ENCODE data around the gene RPL29. TPM values are rescaled to one million over a fixed set of nuclear protein-coding genes. Genes with fewer than 3 reads are reported as not detected.

The RPL29 gene
- total RNA-seq, 4 donors from 2014 or later, result 1,723 to 2,189 (median 1,972) TPM

DNA sequence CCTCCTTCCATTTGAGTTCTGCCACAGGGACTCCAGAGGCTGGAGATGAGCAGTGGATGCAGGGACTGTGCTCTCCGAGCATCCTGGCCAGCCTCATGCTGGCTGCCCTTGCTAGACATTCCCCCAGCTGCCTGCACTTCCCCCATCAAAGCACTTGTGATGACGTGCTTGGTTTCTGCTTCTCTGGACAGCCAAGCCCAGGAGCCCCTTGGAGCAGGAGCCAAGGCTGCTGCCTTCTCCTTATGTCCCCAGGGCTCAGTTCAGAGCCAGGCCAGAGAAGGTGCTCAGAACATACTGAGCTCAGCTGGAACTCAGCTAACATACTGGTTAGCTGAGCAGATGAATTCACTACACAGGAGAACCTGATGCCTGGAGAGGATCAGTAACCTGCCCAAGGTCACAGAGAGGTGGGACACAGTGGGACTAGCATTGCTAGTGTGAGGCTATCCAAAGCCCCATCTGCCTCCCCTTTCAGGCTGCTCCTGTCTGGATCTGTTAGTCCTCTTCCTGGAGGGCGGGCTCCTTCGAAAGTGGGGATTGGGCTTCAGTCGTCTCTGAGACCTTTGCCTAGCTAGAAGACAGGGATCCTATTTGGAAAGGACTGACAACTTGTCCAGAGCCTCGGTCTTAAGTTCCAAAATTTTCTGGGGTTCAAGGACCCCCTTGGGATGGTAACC, 32.7 kb downstream of the RPL29 start:
- ATAC-seq (ENCODE audit: low FRiP score), result no peak
- DNase-seq (ENCODE audit: low spot score), result no peak
- TF ChIP-seq, protein P1, sequence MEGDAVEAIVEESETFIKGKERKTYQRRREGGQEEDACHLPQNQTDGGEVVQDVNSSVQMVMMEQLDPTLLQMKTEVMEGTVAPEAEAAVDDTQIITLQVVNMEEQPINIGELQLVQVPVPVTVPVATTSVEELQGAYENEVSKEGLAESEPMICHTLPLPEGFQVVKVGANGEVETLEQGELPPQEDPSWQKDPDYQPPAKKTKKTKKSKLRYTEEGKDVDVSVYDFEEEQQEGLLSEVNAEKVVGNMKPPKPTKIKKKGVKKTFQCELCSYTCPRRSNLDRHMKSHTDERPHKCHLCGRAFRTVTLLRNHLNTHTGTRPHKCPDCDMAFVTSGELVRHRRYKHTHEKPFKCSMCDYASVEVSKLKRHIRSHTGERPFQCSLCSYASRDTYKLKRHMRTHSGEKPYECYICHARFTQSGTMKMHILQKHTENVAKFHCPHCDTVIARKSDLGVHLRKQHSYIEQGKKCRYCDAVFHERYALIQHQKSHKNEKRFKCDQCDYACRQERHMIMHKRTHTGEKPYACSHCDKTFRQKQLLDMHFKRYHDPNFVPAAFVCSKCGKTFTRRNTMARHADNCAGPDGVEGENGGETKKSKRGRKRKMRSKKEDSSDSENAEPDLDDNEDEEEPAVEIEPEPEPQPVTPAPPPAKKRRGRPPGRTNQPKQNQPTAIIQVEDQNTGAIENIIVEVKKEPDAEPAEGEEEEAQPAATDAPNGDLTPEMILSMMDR (IDR thresholded peaks at IDR 0.05), result no peak

DNA sequence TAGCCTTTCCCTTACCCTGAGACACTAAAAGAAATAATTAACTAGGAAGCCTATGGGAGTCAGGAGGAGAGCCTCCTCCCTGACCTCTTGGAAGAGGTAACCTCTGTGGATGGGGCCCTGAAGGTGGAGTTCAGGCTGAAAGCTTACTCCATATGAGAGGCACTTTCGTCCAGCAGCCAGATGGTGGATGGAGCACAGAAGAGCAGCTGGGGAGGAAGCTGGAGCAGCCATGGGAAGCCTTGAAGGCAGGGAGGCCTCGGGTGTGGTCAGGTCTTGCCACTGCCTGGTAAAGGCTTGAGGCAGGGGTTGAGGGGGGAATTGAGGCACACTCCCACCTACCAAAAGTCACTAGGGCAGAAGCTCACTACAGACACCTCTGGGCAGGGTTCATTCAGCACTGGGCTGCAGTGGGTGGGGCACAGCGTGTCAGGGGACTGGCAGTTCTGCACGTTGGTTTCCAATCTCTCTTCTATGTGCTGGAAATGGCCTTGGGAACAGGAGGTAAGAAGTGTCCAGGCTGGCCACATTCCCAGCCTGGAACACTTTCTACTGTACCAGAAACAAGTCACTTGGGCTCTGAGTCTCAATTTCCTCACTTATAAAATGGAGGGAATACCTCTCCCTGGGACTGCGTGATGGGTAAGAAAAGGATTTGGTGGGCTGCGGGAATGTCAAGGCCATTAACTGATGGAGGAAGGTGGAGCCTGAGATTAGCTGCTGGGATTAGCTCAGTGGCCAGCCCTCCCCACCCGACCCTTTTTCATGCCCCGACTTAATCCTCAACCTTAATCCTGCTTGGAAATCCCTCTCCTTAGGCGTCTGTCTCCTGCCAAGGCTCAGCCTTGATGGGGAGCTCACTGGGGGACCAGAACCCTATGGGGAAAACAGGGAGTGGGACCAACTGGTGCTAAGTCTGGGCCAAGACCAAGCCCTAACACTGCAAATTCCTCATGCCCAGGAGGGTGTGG, 33.8 kb downstream of the RPL29 start:
- ATAC-seq (ENCODE audit: low FRiP score), result no peak
- TF ChIP-seq, protein P1 (IDR thresholded peaks at IDR 0.05), result no peak
- DNase-seq (ENCODE audit: low spot score), result no peak

DNA sequence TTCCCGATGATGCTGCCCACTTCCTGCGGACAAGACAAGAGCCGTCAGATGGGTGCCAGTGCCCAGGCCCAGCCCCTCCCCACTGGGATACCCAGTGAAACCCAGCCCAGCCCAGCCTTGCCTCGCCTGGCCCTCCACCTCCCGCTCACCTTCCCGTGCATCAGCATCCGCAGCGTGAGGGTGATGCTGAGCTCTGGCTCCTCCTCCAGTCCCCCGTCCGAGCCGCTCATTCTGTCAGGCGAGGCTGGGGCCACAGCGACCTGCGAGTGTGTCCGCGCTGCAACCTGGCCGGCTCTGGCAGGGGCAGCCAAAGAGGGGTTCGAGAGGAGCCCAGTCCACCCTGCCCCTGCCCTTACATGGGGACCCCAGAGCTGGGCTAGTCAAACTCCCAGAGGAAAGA, 34.7 kb downstream of the RPL29 start:
- no peak for DNase-seq (ENCODE audit: low spot score)
- ATAC-seq (ENCODE audit: low FRiP score), result no peak
- TF ChIP-seq, protein P1 (IDR thresholded peaks at IDR 0.05), result no peak

DNA sequence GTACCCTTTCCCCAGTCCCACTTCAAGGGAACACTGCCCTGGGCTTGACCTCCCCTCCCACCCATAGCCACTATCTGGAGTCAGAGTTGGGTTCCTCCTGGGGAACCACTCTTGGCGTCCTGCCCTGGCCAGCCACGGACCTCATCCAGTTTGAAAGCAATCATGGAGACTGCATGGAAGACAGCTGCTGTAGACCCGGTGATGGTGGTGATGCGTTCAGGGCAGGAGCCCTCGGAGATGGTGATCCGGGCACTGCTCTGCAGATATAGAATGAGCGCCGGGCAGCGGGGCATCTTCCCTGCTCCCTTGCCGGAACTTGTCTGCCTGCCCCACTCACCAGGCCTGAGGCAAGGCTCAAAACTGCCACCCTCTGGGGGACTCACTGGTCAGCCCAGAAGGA, 35.3 kb downstream of the RPL29 start:
- TF ChIP-seq, protein P1 (IDR thresholded peaks at IDR 0.05), result no peak
- no peak for ATAC-seq (ENCODE audit: low FRiP score)
- DNase-seq (ENCODE audit: low spot score), result no peak

DNA sequence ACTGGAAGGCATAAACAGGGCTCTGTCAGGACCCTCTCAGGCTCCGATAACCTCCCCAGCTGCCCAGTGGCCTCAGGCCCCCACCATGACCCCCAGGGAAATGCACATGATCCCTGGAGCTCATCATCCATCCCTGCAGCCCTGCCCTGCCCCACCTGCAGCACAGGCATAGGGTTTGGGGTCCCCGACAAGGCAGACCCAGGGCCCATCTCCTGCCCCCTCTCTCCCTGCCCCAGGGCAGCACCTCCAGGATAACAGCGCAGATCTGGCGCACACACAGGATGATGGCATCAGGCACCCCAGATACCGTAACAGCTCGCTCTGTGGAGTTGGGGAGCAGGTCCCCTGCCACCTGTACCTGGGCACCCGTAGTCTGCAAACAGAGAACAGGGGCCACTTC, 36.0 kb downstream of the RPL29 start:
- TF ChIP-seq, protein P1 (IDR thresholded peaks at IDR 0.05), result no peak
- no peak for ATAC-seq (ENCODE audit: low FRiP score)
- no peak for DNase-seq (ENCODE audit: low spot score)

DNA sequence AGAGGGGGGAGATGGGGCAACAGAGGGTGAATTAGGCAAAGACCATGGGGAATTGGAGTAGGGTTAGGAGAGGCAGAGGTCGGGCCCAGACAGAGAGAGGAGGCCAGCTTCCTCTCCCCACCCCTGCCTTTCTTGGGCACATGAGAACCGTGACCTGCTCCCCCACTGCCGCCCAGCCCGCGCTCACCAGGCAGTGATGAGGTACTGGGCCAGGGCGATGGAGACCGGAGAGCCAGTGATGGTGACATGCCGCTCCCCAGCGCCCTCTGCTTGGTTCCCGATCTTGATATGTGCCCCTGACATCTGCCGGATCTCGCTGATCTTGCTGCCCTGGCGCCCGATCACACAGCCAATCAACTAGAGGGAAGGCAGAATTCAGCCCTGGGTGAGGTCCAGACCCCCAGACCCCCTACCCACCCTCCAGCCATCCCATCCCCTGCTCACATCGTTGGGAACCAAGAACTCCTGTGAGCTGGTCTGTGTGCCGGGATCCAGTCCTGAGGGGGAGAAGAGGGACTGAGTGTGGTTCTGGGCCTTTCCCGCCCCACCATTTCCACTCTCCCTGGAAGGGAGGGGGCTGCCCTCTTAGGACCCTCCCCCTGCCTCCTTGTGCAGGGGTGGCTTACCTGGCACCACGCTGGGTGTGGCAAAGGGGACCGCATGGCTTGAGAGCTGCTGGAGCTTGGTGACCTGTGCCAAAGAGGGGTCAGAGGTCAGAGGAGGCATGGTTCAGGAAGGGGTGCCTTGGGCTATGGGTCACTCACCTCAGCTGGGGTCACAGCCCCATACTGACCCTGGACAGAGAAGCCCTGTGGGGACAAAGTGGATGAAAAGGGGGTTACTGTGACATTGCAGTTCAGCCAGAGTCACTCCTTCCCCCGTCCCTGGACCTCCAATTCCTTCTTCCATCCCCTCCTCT, 36.8 kb downstream of the RPL29 start:
- TF ChIP-seq, protein P1 (IDR thresholded peaks at IDR 0.05), result no peak
- DNase-seq (ENCODE audit: low spot score) (no peak), ATAC-seq (ENCODE audit: low FRiP score) (no peak)
